MM.1S (cell line): ENCODE results near the gene TXLNG.

Experiments used
- DNase-seq: peaks from one replicate; pipeline ENCODE4 v3.0.0-alpha.2; 2015
- H2AFZ ChIP-seq: fragments of 300-600 bp; sonication (generic); 2 replicates; pipeline ENCODE4 v1.6.0; 2016; ENCODE audit warnings: antibody characterized with exemption, low read length
- H3F3A ChIP-seq: fragments of 300-600 bp; sonication (generic); 2 replicates; pipeline ENCODE4 v1.6.1; 2016; ENCODE audit warnings: mild to moderate bottlenecking, antibody characterized with exemption, low read length, moderate library complexity, mixed read lengths; ENCODE audit not compliant: insufficient read depth
- H3K27ac ChIP-seq: fragments of 300-600 bp; sonication (generic); 2 replicates; pipeline ENCODE4 v1.5.1; 2016; ENCODE audit warnings: mild to moderate bottlenecking, low read length
- H3K27me3 ChIP-seq: fragments of 300-600 bp; sonication (generic); replicated peaks from 2 replicates; pipeline ENCODE4 v1.6.0; 2016; ENCODE audit warnings: low read length; ENCODE audit not compliant: insufficient read depth
- H3K36me3 ChIP-seq: fragments of 300-600 bp; sonication (generic); replicated peaks from 2 replicates; pipeline ENCODE4 v1.6.1; 2016; ENCODE audit warnings: mild to moderate bottlenecking, low read length, mixed read lengths; ENCODE audit not compliant: insufficient read depth
- H3K4me1 ChIP-seq: fragments of 300-600 bp; sonication (generic); 2 replicates; pipeline ENCODE4 v1.6.1; 2016; ENCODE audit warnings: low read length, mixed read lengths
- H3K4me2 ChIP-seq: fragments of 300-600 bp; sonication (generic); 2 replicates; pipeline ENCODE4 v1.6.0; 2016; ENCODE audit warnings: low read depth, low read length
- H3K4me3 ChIP-seq: fragments of 300-600 bp; sonication (generic); 2 replicates; pipeline ENCODE4 v1.5.1; 2016; ENCODE audit warnings: low read length, mixed read lengths
- H3K79me2 ChIP-seq: fragments of 300-600 bp; sonication (generic); 2 replicates; pipeline ENCODE4 v1.6.1; 2016; ENCODE audit warnings: mixed run types, low read length, mixed read lengths
- H3K9ac ChIP-seq: fragments of 300-600 bp; sonication (generic); 2 replicates; pipeline ENCODE4 v1.6.1; 2016; ENCODE audit warnings: low read length, mixed read lengths
- H3K9me2 ChIP-seq: fragments of 300-600 bp; sonication (generic); replicated peaks from 2 replicates; pipeline ENCODE4 v1.6.1; 2016; ENCODE audit warnings: mild to moderate bottlenecking, low read length, mixed read lengths; ENCODE audit not compliant: insufficient read depth
- H3K9me3 ChIP-seq: fragments of 300-600 bp; sonication (generic); replicated peaks from 2 replicates; pipeline ENCODE4 v1.6.1; 2016; ENCODE audit warnings: mild to moderate bottlenecking, low read length, mixed read lengths; ENCODE audit not compliant: insufficient read depth
- H4K20me1 ChIP-seq: fragments of 300-600 bp; sonication (generic); 2 replicates; pipeline ENCODE4 v1.6.1; 2016; ENCODE audit warnings: mild to moderate bottlenecking, low read length, moderate library complexity, mixed read lengths; ENCODE audit not compliant: insufficient read depth
- EZH2 ChIP-seq: fragments of 300-600 bp; sonication (generic); optimal IDR thresholded peaks from 2 replicates; pipeline ENCODE3; 2017; ENCODE audit warnings: low read depth, mild to moderate bottlenecking, antibody characterized with exemption, low read length, mixed read lengths
- EZH2phosphoT487 ChIP-seq: fragments of 300-600 bp; sonication (generic); IDR thresholded peaks from 2 replicates; pipeline ENCODE4 v1.6.1; 2018; ENCODE audit warnings: antibody characterized with exemption, low read length
- TF ChIP-seq, protein P1 (sequence below): fragments of 300-600 bp; sonication (generic); IDR thresholded peaks from 2 replicates; pipeline ENCODE4 v1.5.1; 2016; ENCODE audit warnings: antibody characterized with exemption, low read length, mixed read lengths

TXLNG gene

DNA sequence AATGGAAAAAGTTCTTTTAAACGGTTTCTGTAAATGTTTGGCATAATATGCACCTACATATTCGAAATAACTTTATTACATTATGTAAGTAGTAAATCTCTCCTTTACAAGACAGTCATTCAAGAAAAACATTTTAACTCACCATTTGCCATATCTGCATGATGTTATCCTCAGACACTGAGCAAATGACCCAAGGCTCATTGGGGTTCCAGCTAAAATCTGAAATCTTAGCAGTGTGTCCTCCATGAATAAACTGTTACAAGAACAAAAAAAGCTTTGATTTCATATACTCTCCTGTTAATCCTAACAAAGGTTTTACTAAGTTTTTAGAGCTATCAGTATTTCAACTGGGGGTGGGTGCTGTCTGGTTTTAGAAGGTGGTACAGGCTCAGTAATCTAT lies 59.4 kb downstream of the TXLNG start:
- no peaks in the 10 kb centered on the region for H3K27me3 ChIP-seq
- no peaks in the 10 kb centered on the region for H3K9me3 ChIP-seq
- no peaks in the 10 kb centered on the region for H3F3A ChIP-seq
- no peak overlapping the region for H2AFZ ChIP-seq
- no peak for DNase-seq
- no peaks in the 10 kb centered on the region for H3K4me1 ChIP-seq
- H3K9me2 ChIP-seq: no peaks in the 10 kb centered on the region
- H3K36me3 ChIP-seq: peaks cover 12% of the 10 kb centered on the region
- H3K27ac ChIP-seq: no peak overlapping the region
- H3K79me2 ChIP-seq: no peaks in the 10 kb centered on the region
- no peak overlapping the region for H3K4me3 ChIP-seq
- no peak overlapping the region for H3K9ac ChIP-seq
- H3K4me2 ChIP-seq: no peak overlapping the region
- H4K20me1 ChIP-seq: no peaks in the 10 kb centered on the region
- no peak for TF ChIP-seq EZH2phosphoT487
- no peak for TF ChIP-seq EZH2
- TF ChIP-seq, protein P1, sequence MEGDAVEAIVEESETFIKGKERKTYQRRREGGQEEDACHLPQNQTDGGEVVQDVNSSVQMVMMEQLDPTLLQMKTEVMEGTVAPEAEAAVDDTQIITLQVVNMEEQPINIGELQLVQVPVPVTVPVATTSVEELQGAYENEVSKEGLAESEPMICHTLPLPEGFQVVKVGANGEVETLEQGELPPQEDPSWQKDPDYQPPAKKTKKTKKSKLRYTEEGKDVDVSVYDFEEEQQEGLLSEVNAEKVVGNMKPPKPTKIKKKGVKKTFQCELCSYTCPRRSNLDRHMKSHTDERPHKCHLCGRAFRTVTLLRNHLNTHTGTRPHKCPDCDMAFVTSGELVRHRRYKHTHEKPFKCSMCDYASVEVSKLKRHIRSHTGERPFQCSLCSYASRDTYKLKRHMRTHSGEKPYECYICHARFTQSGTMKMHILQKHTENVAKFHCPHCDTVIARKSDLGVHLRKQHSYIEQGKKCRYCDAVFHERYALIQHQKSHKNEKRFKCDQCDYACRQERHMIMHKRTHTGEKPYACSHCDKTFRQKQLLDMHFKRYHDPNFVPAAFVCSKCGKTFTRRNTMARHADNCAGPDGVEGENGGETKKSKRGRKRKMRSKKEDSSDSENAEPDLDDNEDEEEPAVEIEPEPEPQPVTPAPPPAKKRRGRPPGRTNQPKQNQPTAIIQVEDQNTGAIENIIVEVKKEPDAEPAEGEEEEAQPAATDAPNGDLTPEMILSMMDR: no peak

DNA sequence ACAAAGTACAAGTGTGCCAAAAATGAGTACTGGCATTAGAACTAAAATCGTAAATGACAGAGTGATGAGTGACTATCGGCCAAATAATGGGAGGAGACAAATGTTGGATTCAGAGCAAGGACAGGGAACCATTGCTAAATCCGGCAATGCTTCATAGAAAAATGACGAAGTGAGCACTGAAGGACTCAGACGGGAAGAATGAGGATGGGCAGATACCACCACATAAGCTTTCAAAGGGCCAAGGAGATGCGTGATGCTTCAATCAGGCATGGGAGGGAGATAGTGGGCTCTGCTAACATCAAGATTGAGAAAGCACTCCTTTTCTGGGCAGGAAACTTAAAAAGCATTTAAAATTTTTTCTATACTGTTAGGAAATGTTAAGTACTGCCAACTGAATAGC lies 62.3 kb downstream of the TXLNG start:
- Histone ChIP-seq H3K27ac (no peak overlapping the region), H3K4me1 (no peaks in the 10 kb centered on the region), H2AFZ (no peak overlapping the region), H3K36me3 (peaks cover 8% of the 10 kb centered on the region), H3K9me2 (no peaks in the 10 kb centered on the region), H4K20me1 (no peaks in the 10 kb centered on the region), H3K4me3 (no peak overlapping the region), H3K79me2 (peaks cover 23% of the 10 kb centered on the region), H3K9ac (no peak overlapping the region), H3K27me3 (no peaks in the 10 kb centered on the region), H3K4me2 (no peak overlapping the region), H3K9me3 (no peaks in the 10 kb centered on the region), H3F3A (no peaks in the 10 kb centered on the region)
- no peak for DNase-seq
- TF ChIP-seq EZH2phosphoT487: no peak
- TF ChIP-seq, protein P1: no peak

DNA sequence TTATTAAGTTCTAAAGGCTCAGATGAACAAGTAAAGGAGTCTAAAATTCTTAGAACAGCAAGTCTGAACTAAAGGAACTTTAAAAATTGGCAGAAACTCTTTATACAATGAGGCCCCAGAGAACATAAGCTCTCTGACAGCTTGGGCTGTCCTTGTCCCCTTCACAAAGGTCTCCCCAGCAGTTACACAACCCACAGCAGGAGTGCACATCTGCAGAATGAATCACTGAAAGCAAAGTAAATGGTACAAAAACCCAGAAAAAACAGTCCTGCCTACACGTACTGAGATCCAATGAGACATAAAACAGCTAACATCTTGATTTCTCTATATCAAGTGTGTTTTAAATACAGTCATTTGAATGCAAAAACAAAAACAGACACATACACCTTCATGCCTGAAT lies 65.2 kb downstream of the TXLNG start:
- H3K27ac ChIP-seq: no peak overlapping the region
- H3K4me1 ChIP-seq: no peaks in the 10 kb centered on the region
- TF ChIP-seq EZH2 (no peak), EZH2phosphoT487 (no peak)
- TF ChIP-seq, protein P1: no peak
- no peaks in the 10 kb centered on the region for H3K27me3 ChIP-seq
- H3K9ac ChIP-seq: no peak overlapping the region
- no peak overlapping the region for H3K4me2 ChIP-seq
- H2AFZ ChIP-seq: no peak overlapping the region
- H3K9me3 ChIP-seq: no peaks in the 10 kb centered on the region
- no peaks in the 10 kb centered on the region for H4K20me1 ChIP-seq
- no peak for DNase-seq
- H3K36me3 ChIP-seq: peaks cover 8% of the 10 kb centered on the region; the same call in 1 of the 2 replicates
- no peaks in the 10 kb centered on the region for H3K9me2 ChIP-seq
- H3K79me2 ChIP-seq: peaks cover 50% of the 10 kb centered on the region
- no peaks in the 10 kb centered on the region for H3F3A ChIP-seq
- H3K4me3 ChIP-seq: no peak overlapping the region
